HUDEP-2 (cell line): ENCODE results near the gene DIO1.
A peak's percentile ranks its signal among the peaks of the same experiment; 100 is the strongest.

Experiments
- DNase-seq, 76 experiments: peaks; one replicate each; lab custom pipeline; 2025; ENCODE audit not compliant: unreplicated experiment in 76 of 76; lab: John Stamatoyannopoulos, UW

The DIO1 gene

DNA sequence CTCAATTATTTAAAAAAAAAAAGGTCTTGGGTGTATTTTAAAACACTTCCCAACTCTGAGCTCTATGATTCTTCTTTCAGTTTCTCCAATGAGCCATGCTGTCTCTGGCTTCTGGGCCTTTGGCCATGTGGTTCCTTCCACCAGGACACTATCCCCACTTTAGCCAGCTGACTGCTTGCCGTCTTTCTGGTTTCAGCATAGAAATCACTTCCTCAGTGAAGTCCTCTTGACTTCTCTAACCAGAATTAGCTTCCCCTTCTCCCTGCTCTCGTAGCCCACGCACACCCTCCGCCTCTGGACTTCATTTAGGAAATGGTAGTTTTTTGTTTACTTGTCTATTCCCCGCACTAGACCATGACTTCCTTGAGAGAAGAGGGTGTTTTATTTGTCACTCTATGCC, 1.1 kb upstream of the DIO1 start:
- DNase-seq = no peak

DNA sequence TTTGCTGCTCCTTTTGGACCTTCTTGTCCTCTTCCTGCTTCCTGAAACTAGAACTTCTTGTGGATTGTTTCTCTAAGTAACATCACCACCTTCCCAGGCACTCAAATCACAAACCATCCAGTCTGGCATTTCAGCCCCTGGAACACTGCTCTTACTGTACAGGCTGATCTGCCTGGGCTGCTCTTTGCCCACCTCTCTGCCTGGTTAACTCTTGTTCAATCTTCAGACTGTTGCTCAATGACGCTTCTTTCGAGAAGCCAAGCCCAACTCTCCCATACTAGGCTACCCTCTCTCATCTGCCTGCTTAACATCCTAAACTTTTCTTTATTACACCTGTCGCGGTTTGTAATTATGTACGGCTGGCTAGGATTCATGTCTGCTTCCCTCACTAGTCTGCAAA, 657 bp downstream of the DIO1 start:
- DNase-seq = no peak

DNA sequence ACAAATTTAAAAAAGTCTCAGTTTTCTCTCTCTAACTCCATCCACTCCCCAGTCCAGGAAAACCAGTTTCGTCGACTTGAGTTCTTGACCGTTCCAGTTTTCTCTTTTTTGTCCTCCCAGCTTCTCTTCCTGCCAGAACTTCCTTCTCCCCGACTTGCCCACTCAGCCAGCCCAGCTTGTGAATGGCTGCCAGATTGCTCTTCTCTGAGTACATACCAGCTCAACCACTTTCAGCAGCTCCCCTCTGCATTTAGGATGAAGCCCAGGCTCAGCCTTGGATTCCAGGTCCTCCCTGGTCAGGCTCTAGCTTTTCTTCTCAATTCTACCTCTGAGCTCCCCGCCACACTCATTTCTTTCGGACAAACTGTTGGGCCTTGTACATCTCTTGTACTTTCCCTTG, 1.4 kb downstream of the DIO1 start:
- no peak for DNase-seq

DNA sequence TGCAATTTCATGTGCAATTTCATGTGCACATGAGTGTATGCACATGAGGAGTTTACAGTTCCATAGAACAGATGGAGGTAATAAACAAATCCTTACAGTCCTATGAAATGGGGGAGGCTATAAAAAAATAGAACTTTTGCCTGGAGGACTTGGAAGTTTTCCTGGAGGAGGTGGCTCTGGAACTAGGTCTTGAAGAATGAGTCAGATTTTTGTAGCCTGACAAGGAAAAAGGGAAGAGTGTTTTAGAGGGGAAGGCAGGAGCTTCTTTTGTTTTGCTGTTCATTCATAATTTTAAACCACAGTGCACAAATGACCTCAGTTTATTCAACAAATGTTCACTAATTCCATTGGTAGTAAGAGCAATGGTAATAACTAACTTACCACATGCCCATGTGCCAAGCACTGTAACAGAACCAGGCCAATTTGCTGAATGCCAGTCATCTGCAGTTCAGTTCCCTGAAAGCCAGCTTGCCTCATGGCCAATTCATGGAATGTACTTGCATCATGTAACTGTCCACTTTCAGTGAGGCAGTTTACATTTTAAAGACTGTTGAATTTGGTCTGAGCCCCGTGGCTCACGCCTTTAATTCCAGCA, 2.7 kb downstream of the DIO1 start:
- no peak for DNase-seq

DNA sequence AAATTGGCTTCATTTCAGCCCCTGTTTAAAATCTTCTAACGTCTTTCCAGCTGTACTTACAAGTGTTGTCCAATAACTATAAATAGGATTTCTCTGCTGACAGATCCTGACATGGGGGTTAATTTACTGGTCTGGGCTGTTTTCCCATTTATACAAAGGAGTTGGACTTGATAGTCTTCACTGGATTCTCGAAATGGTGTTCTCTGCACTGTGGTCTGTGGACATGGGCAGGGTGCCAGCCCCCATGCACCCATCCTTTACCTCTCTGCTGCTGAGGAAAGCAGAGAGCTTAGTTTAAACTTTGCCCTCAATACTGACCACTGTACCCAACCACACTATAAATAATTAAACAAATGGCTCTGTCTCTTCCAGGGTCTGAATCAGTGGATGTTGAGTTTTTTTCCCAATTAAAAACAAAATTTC, 5.2 kb downstream of the DIO1 start:
- DNase-seq = no peak

DNA sequence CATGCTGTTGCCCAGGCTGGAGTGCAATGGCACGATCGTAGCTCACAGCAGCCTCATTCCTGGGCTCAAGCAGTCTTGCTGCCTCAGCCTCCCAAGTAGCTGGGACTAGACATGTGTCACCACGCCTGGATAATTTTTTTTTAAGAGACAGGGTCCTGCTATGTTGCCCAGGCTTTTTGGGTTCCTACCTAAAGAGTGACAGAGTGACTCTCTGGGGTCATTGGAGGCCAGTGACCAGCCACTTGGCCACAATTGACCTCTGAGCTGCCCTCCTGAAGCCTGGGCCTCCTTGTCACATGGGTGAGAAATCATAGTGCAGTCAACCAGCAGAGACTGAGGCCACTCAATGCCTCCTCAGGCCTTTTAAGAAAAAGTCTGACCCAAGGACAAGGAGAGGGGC, 5.7 kb downstream of the DIO1 start:
- DNase-seq = no peak

DNA sequence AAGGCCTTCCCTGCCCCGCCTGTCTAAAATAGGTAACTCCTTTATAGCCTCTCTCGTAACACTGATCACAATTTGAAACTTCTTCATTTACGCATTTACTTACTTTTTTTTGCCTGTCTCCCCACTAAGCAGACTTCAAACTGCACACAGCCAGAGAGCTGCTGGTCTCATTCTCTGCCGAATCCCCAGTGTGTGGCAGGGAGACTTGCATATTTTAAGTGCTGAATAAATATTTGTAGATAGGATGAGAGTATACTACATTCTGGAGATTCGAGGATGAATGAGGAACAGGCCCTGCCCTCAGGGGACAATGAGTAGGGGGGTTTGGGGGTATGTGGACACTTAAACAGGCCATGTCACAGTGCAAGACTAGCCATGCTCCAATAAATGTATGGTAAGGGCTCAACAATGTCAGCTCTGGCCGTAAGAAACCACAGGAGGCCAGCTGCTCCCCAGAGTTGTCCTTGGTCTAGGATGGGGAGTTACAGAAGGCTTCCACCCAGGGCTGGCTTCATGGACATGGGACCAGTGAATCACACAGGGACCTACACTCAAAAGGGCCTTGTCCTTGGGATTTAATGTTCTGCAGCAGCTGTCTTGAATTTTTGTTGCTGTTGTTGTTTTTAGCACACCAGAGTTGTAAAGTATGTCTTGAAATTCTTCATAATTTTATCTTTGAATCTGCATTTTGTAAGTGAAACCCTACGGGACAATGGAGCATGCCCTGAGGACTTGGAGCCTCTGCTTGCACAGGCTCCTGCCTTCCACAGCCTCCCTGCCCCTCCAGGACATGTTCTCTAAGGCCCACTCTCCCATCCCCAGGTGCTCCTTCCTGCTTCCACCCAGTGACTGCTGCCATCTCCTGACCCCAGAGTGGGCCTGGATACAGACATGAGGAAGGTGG, 8.5 kb downstream of the DIO1 start:
- DNase-seq = no peak

DNA sequence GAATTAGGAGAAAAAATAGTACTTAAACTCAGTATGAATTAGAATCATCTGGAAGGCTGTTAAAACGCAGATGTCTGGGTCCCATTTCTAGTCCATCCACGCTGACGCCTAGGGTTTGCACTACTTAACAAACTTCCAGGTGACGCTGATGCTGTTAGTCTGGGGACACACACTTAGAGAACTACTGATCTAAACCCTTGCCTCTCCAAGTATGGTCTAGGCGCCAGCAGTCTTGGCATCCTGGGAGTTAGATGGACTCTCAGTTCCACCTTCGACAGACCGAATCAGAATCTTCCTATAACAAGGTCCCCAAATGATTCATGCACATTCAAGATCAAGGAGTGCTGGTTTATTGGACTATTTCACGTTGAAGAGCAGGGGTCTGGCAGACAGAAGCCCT, 11.5 kb downstream of the DIO1 start:
- DNase-seq = no peak

DNA sequence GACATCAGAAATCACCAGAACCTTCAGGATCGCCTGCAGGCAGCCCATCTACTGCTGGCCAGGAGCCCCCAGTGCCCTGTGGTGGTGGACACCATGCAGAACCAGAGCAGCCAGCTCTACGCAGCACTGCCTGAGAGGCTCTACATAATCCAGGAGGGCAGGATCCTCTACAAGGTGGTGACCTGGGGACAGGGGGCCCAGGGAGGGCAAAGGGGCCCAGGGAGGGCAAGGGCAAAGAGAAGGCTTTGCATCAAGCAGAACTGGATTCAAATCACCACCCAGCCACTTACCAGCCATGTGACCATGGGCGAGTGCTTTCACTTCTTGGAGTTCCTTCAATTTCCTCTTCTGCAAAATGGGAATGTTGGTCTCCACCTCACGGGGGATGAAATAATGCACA, 12.1 kb downstream of the DIO1 start:
- DNase-seq = no peak

DNA sequence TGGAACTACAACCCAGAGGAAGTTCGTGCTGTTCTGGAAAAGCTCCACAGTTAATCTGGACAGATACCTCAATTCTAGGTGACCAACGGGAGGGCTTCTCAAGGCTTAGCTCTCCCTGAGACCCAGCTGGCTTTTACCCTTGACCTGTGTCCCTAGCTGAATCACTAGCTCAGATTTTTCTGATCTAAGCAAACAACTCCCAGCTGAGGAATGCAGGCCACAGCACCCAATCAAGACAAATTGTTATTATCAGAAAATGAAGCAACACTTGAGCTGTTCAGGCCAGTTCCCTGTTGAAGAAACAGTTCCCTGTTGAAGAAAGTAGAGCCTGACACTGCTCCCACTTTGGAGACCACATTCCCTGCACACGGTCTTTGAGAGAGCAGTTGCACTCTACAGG, 16.0 kb downstream of the DIO1 start:
- DNase-seq = no peak

DNA sequence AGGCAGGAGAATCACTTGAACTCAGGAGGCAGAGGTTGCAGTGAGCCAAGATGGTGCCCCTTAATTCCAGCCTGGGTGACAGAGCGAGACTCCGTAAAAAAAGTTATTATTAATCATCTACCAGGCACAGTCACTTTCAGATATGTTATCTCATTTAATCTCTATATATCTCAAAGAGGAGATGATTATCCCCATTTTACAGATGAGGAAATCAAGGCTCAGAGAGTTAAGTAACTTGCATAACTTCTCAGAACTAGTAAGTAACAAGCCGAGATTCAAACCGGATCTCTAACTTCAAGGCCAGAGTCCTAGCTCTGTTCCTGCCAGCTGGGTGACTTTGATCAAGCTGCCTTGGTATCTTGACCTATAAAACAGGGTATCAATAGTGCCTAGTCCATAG, 17.5 kb downstream of the DIO1 start:
- no peak for DNase-seq

DNA sequence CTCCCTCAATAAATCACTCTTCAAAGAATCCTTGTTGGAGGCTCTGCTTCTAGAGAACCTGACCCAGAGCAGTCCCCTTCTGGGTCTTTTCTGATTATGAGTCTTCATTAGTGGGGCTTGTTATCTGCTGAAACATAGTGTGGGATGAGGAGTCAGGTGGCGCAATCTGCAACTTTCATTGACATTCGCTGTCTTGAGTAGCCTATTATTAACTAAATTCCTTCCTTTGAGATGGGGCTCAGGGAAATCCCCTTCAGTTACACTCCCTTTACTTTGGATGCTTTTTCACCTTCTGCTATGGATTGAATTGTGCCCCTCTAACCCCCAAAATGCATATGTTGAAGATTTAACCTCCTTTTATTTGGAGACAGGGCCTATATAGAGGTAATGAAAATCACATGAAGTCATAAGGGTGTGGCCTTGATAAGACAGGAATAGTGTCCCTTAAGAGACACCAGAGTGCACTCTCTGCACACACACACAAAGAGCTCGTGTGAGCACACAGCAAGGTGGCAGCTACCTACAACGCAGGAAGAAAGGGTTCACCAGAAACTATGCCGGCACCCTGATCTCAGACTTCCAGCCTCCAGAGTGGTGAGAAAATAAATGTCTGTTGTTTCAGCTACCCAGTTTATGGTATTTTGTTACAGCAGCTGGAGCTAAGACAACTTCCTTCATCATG, 19.5 kb downstream of the DIO1 start:
- DNase-seq = peak in 5 of 76 experiments; percentile 1 to 10 (median 10)

DNA sequence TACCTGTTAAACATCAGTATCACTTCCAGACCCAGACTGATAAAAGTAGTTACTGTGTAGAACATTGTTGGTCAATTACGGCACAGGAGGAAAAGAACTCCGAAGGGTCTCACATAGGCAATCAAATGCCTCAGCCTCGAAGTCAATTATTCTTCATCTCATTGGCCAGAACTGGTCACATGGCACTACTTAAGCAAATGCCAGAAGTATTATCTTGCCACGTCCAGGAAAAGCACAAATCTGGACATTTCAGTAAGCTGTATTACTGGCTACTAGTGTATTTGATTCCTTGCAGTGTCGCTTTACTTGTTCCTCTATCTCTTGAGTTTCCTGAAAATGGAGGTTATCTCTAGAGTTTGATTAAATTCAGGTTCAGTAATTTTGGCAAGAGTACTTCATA, 24.4 kb downstream of the DIO1 start:
- no peak for DNase-seq

DNA sequence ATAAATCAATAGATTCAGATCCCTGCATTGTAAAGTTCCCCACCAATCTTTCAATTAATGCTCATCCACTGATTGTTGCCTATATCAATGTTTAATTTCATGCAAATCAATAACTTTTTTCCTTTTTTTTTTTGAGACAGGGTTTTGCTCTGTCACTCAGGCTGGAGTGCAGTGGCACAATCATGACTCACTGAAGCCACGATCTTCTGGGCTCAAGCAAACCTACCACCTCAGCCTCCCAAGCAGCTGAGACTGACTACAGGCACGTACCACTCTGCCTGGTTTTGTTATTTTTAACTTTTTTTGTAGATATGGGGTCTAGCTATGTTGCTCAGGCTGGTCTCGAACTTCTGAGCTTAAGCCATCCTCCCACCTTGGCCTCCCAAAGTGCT, 25.7 kb downstream of the DIO1 start:
- peak in 1 of 76 experiments; percentile 3 for DNase-seq

DNA sequence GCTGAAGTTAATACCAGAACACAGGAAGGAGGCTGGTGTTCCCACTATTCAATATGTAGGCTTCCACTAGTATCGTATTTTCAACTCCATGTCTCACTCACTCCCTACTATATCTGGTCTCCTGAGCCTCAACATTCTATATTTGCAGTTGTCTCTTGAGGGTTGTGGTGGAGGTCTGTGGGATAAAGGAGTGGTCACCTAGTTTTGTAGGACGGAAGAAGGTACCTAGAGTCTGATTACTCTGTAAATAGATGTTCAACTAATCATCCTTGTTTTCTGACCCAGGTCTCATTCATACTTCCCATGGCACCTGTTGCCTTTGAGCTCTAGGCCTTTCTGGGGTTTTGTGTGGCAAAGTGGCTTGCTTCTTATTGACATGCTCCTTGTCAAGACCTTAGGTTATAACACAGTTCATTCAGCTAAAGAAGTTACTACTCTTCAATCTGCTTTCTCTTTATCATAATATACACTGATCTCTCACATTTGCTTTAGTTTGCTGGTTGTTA, 33.4 kb downstream of the DIO1 start:
- no peak for DNase-seq

DNA sequence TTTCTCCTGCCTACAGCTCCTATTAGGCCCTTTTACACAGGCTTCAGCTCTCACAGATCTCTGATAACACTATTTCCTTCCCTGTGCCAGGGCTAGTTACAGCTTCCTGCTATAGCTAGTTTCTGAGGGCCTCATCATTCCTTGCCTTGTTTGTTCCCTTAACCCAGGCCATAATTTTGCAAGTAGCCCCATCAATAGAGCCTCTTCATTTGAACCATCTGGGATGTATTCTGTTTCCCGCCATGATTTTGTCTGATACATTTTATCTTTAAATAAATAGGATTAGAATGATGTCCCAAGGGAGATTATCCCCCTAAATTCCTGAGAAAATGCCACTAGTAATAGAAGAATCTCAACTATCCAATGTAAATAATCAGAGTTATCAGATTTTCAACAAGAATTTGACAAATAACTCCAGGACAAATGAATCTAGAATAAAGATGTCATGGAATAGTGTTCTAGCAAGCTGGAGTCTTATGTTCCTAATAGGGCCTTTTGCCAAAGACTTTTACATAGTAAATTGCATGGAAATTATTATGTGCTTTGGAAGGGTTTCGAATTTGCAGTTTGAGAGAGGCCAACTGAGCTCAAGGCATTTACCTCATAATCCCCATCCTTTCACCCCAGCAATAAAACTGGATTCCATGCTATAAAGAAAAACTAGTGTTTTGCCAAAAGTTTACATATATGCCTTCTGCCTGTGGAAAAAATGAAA, 35.4 kb downstream of the DIO1 start:
- DNase-seq = no peak

DNA sequence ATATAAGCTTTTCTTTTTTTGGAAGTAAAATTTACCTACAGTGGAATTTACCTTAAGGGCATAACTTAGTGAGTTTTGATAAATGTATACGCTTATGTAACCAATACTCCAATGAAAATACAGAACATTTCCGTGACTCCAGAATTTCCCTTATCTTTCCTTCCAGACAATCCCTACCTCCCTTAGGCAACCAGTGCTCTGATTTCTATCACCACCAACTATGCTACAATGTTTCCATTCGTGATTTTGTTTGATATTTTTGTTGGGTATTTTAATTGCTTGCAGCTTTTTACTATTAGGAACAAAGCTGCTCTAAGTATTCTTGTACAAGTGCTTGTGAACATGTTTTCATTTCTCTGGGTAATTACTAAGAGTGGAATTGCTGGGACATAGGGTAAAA, 36.9 kb downstream of the DIO1 start:
- DNase-seq = no peak

DNA sequence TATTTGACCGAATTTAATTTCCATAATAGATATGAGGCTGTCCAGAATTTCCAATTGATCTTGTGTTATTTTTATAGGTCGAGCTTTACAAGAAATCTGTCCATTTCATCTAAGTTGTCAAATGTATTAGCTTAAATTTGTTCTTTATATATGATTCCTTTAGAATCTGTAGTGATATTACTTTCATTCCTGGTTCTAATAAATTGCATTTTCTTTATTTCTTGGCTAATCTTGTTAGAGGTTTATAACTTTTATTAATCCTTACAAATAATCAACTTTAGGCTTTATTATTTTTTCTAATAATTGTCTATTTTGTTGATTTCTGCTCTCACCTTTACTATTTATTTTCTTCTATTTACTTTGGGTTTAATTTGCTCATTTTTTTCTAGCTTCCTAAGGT, 37.5 kb downstream of the DIO1 start:
- DNase-seq = no peak

DNA sequence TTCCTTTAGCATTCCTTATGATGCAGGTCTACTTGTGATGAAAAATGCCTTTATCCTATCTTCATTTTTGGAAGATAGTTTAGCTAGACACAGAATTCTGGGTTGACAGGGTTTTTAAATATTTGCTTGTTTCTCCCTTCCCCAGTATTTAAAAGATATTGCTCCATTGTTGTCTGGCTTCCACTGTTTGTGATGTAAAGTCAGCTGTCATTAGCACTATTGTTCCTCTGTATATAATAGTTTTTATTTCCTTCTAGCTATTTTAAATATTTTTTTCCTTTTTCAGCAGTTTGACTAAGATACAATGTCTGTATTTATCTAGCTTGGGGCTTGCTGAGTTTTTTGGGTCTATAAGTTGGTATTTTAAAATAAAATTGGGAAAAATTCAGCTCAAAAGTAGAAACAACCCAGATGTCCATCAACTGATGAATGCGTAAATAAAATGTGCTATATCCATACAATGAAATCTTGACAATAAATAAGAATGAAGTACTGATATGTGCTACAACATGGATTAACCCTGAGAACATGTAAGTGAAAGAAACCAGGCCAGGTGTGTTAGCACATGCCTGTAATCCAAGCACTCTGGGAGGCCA, 40.3 kb downstream of the DIO1 start:
- no peak for DNase-seq

DNA sequence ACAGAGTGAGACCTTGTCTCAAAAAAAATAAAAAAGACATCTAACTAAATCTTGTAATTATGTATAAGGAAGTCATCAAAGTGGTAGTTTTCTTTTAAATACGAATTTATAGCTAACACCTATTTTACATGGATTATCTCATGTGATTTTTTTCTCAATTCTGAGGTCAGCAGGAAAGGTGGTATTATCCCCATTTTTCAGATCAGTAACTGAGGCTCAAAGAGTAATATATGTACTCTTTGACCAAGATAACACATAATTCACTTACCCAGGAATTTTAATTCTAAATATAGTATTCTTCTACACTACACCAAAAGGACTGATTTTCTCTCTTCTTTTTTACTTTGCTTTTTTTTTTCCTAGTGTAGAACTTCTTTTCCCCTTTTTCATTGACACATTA, 42.4 kb downstream of the DIO1 start:
- DNase-seq = no peak
